Measurements from ENCODE around the gene SEL1L3.

DNA sequence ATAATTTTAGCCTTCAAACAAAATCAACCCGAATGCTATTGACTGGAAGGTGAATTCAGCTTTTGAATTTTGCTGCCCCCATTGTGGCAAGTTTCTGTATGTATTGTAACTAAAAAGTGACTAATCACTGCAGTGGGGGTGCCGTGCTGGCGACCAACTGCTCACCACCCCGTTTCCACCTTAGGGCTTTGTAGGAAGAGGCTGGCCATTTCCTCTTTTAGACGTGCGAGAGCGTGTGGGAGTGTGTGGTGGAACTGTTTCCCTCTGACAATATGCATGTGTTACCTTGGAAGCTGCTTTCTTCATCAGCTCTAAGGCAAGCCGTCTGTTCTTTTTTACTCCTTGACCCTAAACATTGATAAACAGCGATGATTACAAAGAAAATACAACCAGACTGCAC is 78.8 kb downstream of the SEL1L3 start:
- TF ChIP-seq POLR2A (IDR thresholded peaks at IDR 0.05) (no peak), POLR2AphosphoS5 (IDR thresholded peaks at IDR 0.05) (no peak)
- TF ChIP-seq, protein P1, sequence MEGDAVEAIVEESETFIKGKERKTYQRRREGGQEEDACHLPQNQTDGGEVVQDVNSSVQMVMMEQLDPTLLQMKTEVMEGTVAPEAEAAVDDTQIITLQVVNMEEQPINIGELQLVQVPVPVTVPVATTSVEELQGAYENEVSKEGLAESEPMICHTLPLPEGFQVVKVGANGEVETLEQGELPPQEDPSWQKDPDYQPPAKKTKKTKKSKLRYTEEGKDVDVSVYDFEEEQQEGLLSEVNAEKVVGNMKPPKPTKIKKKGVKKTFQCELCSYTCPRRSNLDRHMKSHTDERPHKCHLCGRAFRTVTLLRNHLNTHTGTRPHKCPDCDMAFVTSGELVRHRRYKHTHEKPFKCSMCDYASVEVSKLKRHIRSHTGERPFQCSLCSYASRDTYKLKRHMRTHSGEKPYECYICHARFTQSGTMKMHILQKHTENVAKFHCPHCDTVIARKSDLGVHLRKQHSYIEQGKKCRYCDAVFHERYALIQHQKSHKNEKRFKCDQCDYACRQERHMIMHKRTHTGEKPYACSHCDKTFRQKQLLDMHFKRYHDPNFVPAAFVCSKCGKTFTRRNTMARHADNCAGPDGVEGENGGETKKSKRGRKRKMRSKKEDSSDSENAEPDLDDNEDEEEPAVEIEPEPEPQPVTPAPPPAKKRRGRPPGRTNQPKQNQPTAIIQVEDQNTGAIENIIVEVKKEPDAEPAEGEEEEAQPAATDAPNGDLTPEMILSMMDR (IDR thresholded peaks at IDR 0.05): no peak

Measured in stomach (tissue), 4 donors.